A673 (cell line): ENCODE results near the gene CSNK2A2.

Source experiments
- CTCF ChIP-seq: fragments of 300-800, 200-600 bp; sonication (generic); conservative IDR thresholded peaks from 2 replicates; pipeline ENCODE4 v1.5.1; 2017; ENCODE audit warnings: low read depth, mild to moderate bottlenecking, antibody characterized with exemption, low read length, moderate library complexity, mixed read lengths
- EZH2 ChIP-seq: fragments of 200-600 bp; sonication (generic); IDR thresholded peaks from 2 replicates; pipeline ENCODE4 v1.6.1; 2017; ENCODE audit warnings: borderline replicate concordance, low read depth, mild to moderate bottlenecking, mixed read lengths, antibody characterized with exemption, low read length; ENCODE audit not compliant: poor library complexity, severe bottlenecking

- no peak for TF ChIP-seq CTCF
- TF ChIP-seq EZH2 = no peak
These were observed 77.7 kb downstream of the CSNK2A2 start for GRCh38 chr16:58120234-58120633.
